ENCODE results near the gene SLC17A1. TPM values are rescaled to one million over a fixed set of nuclear protein-coding genes. Genes with fewer than 3 reads are reported as not detected.

SLC17A1 gene
- total RNA-seq, 1 donor from 2014 or later = not detected

- no peak for DNase-seq (ENCODE audit: low spot score in 2 of 2)
- no peak overlapping the region for H3K27ac ChIP-seq
- no peak for TF ChIP-seq CTCF (IDR thresholded peaks at IDR 0.05)
- no peaks in the 10 kb centered on the region for H3K27me3 ChIP-seq
- H3K4me1 ChIP-seq = no peaks in the 10 kb centered on the region
- no peaks in the 10 kb centered on the region for H3K36me3 ChIP-seq
- intact Hi-C loops (cut with DNase I) = no loop called here
- H3K9me3 ChIP-seq = no peaks in the 10 kb centered on the region
- H3K4me3 ChIP-seq = no peak overlapping the region
Measured at GRCh38 chr6:25774120-25774715, 57.6 kb downstream of the SLC17A1 start.

- no peaks in the 10 kb centered on the region for H3K9me3 ChIP-seq
- H3K27ac ChIP-seq = no peak overlapping the region
- no peaks in the 10 kb centered on the region for H3K27me3 ChIP-seq
- H3K4me3 ChIP-seq = no peak overlapping the region
- no peak for DNase-seq (ENCODE audit: low spot score in 2 of 2)
- no peak for TF ChIP-seq CTCF (IDR thresholded peaks at IDR 0.05)
- H3K4me1 ChIP-seq = no peaks in the 10 kb centered on the region
- intact Hi-C loops (cut with DNase I) = no loop called here
- H3K36me3 ChIP-seq = no peaks in the 10 kb centered on the region
Measured at GRCh38 chr6:25769983-25770382, 61.9 kb downstream of the SLC17A1 start.

- no peak for DNase-seq (ENCODE audit: low spot score in 2 of 2)
- Histone ChIP-seq H3K36me3 (no peaks in the 10 kb centered on the region), H3K9me3 (no peaks in the 10 kb centered on the region), H3K4me1 (no peaks in the 10 kb centered on the region), H3K4me3 (no peak overlapping the region), H3K27ac (no peak overlapping the region), H3K27me3 (no peaks in the 10 kb centered on the region)
- TF ChIP-seq CTCF (IDR thresholded peaks at IDR 0.05) = no peak
- intact Hi-C loops (cut with DNase I) = no loop called here
Measured at GRCh38 chr6:25768566-25768965, 63.3 kb downstream of the SLC17A1 start.

GRCh38 chr6:25764611-25765010, 67.2 kb downstream of the SLC17A1 start:
- no peaks in the 10 kb centered on the region for H3K27me3 ChIP-seq
- no peak for DNase-seq (ENCODE audit: low spot score in 2 of 2)
- intact Hi-C loops (cut with DNase I) = no loop called here
- no peaks in the 10 kb centered on the region for H3K4me1 ChIP-seq
- no peaks in the 10 kb centered on the region for H3K9me3 ChIP-seq
- no peak overlapping the region for H3K27ac ChIP-seq
- TF ChIP-seq CTCF (IDR thresholded peaks at IDR 0.05) = no peak
- H3K4me3 ChIP-seq = no peak overlapping the region
- H3K36me3 ChIP-seq = no peaks in the 10 kb centered on the region

GRCh38 chr6:25757936-25758642, 73.8 kb downstream of the SLC17A1 start:
- Histone ChIP-seq H3K27me3 (no peaks in the 10 kb centered on the region), H3K9me3 (no peaks in the 10 kb centered on the region), H3K4me1 (no peaks in the 10 kb centered on the region), H3K4me3 (no peak overlapping the region), H3K27ac (no peak overlapping the region), H3K36me3 (no peaks in the 10 kb centered on the region)
- no peak for TF ChIP-seq CTCF (IDR thresholded peaks at IDR 0.05)
- intact Hi-C loops (cut with DNase I) = no loop called here
- DNase-seq (ENCODE audit: low spot score in 2 of 2) = no peak

Measured in ascending aorta (tissue), 2 donors.